Smooth muscle cell (in vitro differentiated cells): Measurements from ENCODE around the gene JMJD7. TPM values are rescaled to one million over a fixed set of nuclear protein-coding genes. Genes with fewer than 3 reads are reported as not detected.

Experiments used
- DNase-seq: peaks from one replicate; lab custom pipeline; 2025; ENCODE audit not compliant: unreplicated experiment; lab: John Stamatoyannopoulos, UW
- H2AFZ ChIP-seq: fragments of 200-600 bp; sonication (generic); 2 replicates; pipeline ENCODE4 v1.6.0; 2016; ENCODE audit warnings: antibody characterized with exemption, low read depth, mild to moderate bottlenecking
- H3F3A ChIP-seq: fragments of 200-600 bp; sonication (generic); 2 replicates; pipeline ENCODE4 v1.6.0; 2017; ENCODE audit warnings: antibody characterized with exemption, low read depth
- H3K27ac ChIP-seq: fragments of 200-600 bp; sonication (generic); 2 replicates; pipeline ENCODE4 v1.5.1; 2016; ENCODE audit warnings: low read depth, mild to moderate bottlenecking
- H3K27me3 ChIP-seq: fragments of 200-600 bp; sonication (generic); 2 replicates; pipeline ENCODE4 v1.6.1; 2016; ENCODE audit warnings: low read depth, mild to moderate bottlenecking
- H3K36me3 ChIP-seq: fragments of 200-600 bp; sonication (generic); 2 replicates; pipeline ENCODE4 v1.5.1; 2016; ENCODE audit warnings: low read depth
- H3K4me1 ChIP-seq: fragments of 200-600 bp; sonication (generic); 2 replicates; pipeline ENCODE4 v1.5.1; 2016; ENCODE audit warnings: low read depth
- H3K4me2 ChIP-seq: fragments of 200-600 bp; sonication (generic); 2 replicates; pipeline ENCODE4 v1.6.0; 2016; ENCODE audit warnings: mild to moderate bottlenecking
- H3K4me3 ChIP-seq: fragments of 200-600 bp; sonication (generic); 2 replicates; pipeline ENCODE4 v1.5.1; 2016; ENCODE audit warnings: mild to moderate bottlenecking
- H3K79me2 ChIP-seq: fragments of 200-600 bp; sonication (generic); 2 replicates; pipeline ENCODE4 v1.6.0; 2016; ENCODE audit warnings: low read depth, mild to moderate bottlenecking
- H3K9ac ChIP-seq: fragments of 200-600 bp; sonication (generic); 2 replicates; pipeline ENCODE4 v1.6.0; 2016; ENCODE audit warnings: low read depth
- H3K9me3 ChIP-seq: fragments of 200-600 bp; sonication (generic); replicated peaks from 2 replicates; pipeline ENCODE4 v1.5.1; 2016; ENCODE audit warnings: low read depth
- H4K20me1 ChIP-seq: fragments of 200-600 bp; sonication (generic); 2 replicates; pipeline ENCODE4 v1.6.0; 2016; ENCODE audit warnings: low read depth
- CTCF ChIP-seq: fragments of 200-600 bp; sonication (generic); IDR thresholded peaks from 2 replicates; pipeline ENCODE4 v1.5.1; 2017; ENCODE audit warnings: borderline replicate concordance, mild to moderate bottlenecking, antibody characterized with exemption; ENCODE audit not compliant: insufficient read depth, poor library complexity, severe bottlenecking
- WGBS: methylation state at CpG from one replicate; pipeline ENCODE4 v1.1.7; 2016; ENCODE audit warnings: low lambda C conversion rate; 5-methylcytosine and 5-hydroxymethylcytosine counted together
- polyA plus RNA-seq: library from polyadenylated mRNA; unstranded; fragments of >200 nt; fragmentation: Nextera tagmentation; extraction: Ambion mirVana; gene quantifications from 2 replicates; pipeline ENCODE4 v1.2.1, GENCODE V29; 2016
- total RNA-seq: library from RNA; depleted of rRNA; stranded (reverse); fragments of >200 nt; gene quantifications from 2 replicates; pipeline ENCODE4 v1.2.3, GENCODE V29; 2014

The JMJD7 gene
- total and polyA plus RNA-seq, 2 experiments from 2014 or later = 3.3 to 5.0 TPM

GRCh38 chr15:41857316-41857715, 29.4 kb downstream of the JMJD7 start:
- Histone ChIP-seq H2AFZ (no peak overlapping the region), H3K27me3 (no peaks in the 10 kb centered on the region), H3K9me3 (no peaks in the 10 kb centered on the region), H4K20me1 (no peaks in the 10 kb centered on the region), H3F3A (no peaks in the 10 kb centered on the region), H3K79me2 (no peaks in the 10 kb centered on the region), H3K4me2 (no peak overlapping the region), H3K4me1 (no peaks in the 10 kb centered on the region), H3K4me3 (no peak overlapping the region), H3K27ac (no peak overlapping the region), H3K9ac (no peak overlapping the region), H3K36me3 (no peaks in the 10 kb centered on the region)
- WGBS = 94% methylated on average over 9 of the region's 9 CpGs
- no peak for DNase-seq
- TF ChIP-seq CTCF = no peak

GRCh38 chr15:41858756-41859155, 30.9 kb downstream of the JMJD7 start:
- TF ChIP-seq CTCF = no peak

GRCh38 chr15:41860049-41860828, 32.3 kb downstream of the JMJD7 start:
- Histone ChIP-seq H3K36me3 (no peaks in the 10 kb centered on the region), H3K79me2 (no peaks in the 10 kb centered on the region), H3K9ac (no peak overlapping the region), H3K4me3 (no peak overlapping the region), H3K9me3 (no peaks in the 10 kb centered on the region), H4K20me1 (no peaks in the 10 kb centered on the region), H2AFZ (no peak overlapping the region), H3F3A (no peaks in the 10 kb centered on the region), H3K27ac (no peak overlapping the region), H3K4me2 (no peak overlapping the region), H3K4me1 (no peaks in the 10 kb centered on the region), H3K27me3 (no peaks in the 10 kb centered on the region)
- 73% methylated on average over 15 of the region's 15 CpGs for WGBS
- no peak for DNase-seq
- no peak for TF ChIP-seq CTCF

More at GRCh38 chr15:41858756-41859155, 30.9 kb downstream of the JMJD7 start:
- Histone ChIP-seq H3K4me2 (no peak overlapping the region), H3K27ac (no peak overlapping the region), H4K20me1 (no peaks in the 10 kb centered on the region), H3K36me3 (no peaks in the 10 kb centered on the region), H3K9me3 (no peaks in the 10 kb centered on the region), H3K4me1 (no peaks in the 10 kb centered on the region), H3K9ac (no peak overlapping the region), H3K79me2 (no peaks in the 10 kb centered on the region), H3F3A (no peaks in the 10 kb centered on the region), H3K4me3 (no peak overlapping the region), H2AFZ (no peak overlapping the region), H3K27me3 (no peaks in the 10 kb centered on the region)
- DNase-seq = no peak
- 94% methylated on average over 15 of the region's 15 CpGs for WGBS
